ENCODE results near the gene KCNMA1.

KCNMA1 gene

DNA sequence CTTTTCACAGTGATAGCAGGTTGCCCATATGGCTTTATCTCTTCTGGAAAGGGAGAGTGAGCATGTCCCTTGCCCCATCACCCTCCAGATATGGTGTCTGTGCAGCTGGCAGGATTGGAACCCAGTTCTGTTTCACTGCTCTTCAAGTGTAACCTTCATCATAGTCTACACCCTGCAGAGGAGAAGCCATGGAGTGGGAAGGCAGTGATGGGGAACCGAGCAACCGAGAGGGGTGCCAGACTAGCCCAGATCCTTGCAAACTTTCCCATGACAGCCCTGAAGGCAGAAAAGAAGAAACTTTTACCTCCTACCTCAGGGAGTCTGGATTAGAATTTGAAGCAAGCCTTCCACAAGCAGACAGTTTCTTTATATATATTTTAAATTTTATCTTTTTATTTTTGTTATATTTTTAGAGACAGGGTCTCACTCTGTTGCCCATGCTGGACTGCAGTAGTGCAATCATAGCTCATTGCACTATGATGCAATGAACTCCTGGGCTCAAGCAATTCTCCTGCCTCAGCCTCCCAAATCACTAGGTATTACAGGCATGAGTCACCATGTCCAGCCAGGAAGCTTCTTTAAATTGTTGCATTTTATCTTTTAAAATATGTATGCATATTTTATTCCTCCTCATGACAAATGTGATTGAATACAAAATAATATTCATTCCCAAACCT, 133.3 kb downstream of the KCNMA1 start:
- DNase-seq, result no peak

DNA sequence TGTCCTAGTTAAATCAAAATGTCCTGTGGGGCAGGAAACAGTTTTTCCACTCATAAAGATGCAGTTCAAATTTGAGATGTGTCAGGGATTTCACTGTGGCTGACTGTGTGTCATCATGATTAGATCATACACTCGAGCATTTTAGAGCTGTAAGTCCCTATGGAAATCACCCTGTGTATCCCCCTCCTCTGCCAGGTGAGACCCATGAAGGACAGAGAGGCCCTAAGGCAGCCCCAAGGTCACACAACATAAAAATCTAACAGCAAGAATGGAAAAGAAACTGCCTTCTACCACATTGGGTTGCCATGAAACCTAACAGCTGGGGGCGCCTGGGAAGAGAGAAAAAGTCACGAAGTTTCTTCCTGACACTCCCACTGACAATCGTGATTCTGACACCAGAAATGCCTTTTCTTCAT, 135.8 kb downstream of the KCNMA1 start:
- DNase-seq, result no peak

DNA sequence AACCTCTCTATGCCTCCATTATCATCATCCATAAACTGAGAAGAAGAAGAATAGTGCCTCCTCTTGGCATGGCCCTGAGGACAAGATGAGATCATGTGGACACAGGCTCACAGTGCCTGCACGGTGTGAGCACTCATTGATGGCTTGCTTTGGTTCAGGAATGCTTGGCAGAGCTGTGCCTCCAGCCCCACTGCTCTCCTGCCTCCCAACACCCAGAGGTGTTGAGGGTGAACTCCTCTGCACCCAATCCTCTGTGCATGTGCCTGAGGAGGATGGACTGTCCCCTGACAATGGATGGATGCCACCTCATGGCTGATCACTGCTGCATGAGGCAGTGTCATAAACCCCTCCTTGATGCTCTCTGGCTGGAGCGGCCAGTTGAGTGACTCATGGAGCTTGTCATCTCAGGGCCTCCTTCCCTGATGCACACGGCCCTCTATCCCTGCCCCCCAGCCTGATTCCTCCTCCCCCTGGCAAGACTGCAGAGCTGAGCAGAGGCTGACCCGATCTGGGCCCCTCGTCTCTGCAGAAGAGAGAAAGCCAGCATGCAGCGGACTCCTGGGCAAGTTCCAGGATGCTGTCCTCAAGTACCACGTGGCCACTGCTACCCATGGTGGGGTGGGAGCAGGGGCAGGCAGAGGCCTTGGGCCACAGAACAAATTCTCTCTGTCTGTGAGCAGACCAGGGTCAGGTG, 136.3 kb downstream of the KCNMA1 start:
- DNase-seq, result no peak

GRCh38 chr10:77500754-77501151, 136.9 kb downstream of the KCNMA1 start:
- no peak for DNase-seq

- DNase-seq, result no peak
These were observed 138.8 kb downstream of the KCNMA1 start for GRCh38 chr10:77498829-77499228.

- no peak for DNase-seq
These were observed 139.4 kb downstream of the KCNMA1 start for GRCh38 chr10:77498210-77498609.

DNA sequence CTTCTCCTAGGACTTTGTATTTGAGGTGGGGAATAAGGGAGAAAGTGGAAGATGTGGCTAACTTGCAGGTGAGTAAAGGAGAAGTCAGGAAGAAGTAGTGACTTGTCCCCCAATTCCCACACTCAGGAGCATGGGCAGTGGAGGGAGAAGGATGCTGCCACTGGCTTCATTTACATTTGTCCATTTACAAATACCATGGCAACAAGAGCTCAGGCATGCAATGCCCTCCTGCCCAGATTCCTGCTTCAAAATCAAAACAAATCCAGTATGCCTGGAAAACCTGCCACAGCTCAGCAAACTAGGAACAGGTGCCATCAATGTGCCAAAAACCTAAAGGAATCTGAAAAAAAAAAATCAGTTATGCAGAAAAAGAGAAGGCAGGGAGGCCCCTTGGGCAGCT, 139.9 kb downstream of the KCNMA1 start:
- DNase-seq, result no peak

- DNase-seq, result no peak
These were observed 140.6 kb downstream of the KCNMA1 start for GRCh38 chr10:77496941-77497420.

DNA sequence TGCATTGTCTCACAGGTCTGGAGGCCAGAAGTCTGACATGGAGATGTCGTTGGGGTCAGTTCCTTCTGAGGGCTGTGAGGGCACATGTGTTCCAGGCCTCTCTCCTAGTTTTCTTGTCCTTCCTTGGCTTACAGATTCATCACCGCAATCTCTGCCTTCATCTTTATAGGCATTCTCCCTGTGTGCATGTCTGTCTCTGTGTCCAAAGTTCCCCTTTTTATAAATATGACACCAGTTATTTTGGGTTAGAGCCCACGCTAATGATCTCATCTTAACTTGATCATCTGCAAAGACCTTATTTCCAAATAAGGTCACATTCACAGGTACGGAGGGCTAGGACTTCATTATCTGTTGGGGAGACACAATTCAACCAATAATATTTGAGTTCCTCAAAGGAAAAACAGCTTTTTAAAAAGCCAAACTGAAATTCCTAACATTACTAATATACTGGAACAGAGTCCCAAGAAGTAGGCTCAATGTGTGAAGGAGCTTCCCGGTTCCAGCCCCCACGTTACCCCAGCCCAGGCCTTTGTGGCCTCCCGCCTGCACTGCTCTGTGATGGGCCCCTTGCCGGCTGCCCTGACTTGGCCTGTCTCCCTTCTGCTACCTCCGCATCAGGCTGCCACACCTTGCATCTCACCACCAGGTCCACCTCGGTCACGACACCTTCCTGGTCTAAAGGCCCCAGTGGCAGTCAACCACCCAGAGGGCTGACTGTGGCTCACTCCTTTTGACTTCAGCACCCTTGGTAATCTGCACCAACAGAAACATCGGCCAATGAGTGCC, 142.7 kb downstream of the KCNMA1 start:
- DNase-seq, result no peak

- peak; percentile 23 to 36 for DNase-seq
These were observed 143.3 kb downstream of the KCNMA1 start for GRCh38 chr10:77494327-77494726.

DNA sequence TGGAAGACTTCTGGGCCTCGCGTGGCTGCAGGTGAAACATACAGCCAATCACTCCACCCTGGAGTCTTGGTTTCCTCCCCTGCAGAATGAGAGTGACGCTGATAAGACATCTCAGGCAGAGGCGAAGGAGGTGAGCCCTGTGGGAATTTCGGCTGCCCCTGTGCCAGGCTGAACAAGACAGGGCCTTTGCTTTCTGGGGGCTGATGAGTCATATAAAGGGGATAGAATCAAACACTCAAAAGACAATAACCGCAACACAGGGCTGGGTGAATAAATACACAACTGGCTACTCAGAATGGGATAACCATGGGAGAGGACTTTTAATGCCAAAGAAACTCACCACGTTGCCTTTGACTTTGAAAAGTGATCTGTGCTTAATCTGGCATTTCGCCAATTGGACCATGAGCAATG, 143.8 kb downstream of the KCNMA1 start:
- no peak for DNase-seq

GRCh38 chr10:77493239-77493806, 144.3 kb downstream of the KCNMA1 start:
- DNase-seq, result no peak

GRCh38 chr10:77492368-77492994, 145.1 kb downstream of the KCNMA1 start:
- DNase-seq, result no peak

DNA sequence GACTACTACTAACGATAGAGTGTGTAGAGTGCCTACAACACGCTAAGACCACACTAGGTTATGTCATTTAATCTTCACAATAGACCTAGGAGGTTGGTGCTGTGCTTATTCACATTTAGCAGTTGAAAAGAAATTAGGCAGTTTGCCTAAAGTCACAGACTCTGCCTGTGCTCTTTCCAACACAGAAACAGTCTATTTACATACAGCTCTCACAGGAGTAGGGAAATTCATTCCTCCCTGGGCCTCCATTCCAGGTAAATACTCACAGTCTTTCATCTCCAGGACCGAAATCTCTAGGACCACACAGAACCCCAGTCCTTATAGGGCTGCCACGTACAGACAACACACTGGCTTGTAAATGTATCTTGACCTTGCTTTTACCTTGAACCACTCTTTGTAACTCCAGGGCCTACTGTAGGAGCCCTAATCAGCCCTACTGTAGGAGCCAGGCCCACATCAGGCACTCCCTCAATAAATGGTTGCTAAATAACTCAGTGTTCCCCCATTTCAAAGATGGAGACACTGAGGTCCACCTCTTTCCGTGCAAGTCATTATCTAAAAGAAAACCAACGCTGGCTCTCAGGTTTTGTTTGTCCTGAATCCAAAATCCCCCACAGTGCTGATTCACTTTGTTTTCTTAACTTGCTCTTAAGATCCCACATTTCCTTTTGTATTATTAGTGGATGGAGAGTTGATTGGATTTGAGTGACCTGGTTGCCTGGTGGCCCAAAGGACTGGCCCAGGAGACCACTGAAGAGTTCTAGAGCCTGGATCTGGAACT, 146.9 kb downstream of the KCNMA1 start:
- no peak for DNase-seq

DNA sequence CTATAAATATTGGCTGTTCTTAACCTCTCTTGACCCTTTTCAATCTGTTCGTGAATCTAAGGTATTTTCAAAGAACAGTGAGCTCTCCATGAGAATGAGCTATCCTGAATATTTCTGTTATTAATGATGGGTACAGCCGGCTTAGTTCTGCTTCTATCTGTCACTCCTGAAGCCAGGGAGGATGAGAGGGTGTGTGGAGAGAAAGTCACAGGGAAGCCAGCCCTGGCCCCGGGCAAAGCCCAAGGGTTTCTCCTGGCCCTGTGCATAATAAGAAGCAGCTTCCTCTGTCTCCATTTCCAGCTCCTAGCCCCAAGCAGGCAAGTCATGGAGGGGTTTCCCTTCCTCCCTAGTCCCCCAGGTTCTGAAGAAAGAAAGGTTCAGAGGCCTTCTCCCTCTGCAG, 151.1 kb downstream of the KCNMA1 start:
- DNase-seq, result no peak

DNA sequence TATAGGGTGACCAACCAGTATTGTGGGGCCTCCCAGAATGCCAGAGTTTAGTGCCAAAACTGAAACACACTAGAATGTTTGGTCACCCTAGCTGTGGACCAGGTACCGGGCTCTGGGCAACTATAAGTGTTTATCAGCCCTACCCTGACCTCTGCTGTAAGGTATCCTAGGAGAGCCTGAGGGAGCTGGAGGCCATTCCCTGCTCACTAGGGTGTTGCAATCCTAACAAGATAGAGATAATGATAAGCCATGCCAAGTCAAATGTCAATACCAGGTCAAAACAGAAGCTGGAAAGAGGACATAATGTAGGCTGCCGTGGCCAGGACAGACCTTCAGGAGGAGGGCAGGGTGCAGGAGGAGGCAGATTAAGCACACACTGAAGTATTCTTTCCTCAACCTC, 151.8 kb downstream of the KCNMA1 start:
- no peak for DNase-seq

GRCh38 chr10:77482072-77482471, 155.5 kb downstream of the KCNMA1 start:
- DNase-seq, result no peak

GRCh38 chr10:77479586-77479985, 158.0 kb downstream of the KCNMA1 start:
- no peak for DNase-seq

DNA sequence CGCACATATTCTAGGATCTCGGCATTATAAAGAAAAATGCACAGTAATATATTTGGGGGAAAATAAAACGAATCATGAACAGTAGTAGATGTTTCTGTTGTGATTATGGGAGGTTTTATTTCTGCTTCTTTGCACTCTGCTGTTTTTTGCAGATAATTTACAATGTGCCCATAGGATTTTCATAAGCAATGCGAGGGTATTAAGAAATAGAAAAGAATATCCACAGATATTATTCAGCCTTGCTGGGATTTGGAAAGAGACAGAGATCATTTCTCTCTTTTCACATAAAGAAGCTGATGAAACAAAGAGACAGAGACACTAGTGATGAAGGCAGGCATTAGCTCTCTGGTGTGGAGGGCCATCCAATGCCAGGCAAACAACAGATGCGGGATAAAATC, 158.6 kb downstream of the KCNMA1 start:
- no peak for DNase-seq

DNA sequence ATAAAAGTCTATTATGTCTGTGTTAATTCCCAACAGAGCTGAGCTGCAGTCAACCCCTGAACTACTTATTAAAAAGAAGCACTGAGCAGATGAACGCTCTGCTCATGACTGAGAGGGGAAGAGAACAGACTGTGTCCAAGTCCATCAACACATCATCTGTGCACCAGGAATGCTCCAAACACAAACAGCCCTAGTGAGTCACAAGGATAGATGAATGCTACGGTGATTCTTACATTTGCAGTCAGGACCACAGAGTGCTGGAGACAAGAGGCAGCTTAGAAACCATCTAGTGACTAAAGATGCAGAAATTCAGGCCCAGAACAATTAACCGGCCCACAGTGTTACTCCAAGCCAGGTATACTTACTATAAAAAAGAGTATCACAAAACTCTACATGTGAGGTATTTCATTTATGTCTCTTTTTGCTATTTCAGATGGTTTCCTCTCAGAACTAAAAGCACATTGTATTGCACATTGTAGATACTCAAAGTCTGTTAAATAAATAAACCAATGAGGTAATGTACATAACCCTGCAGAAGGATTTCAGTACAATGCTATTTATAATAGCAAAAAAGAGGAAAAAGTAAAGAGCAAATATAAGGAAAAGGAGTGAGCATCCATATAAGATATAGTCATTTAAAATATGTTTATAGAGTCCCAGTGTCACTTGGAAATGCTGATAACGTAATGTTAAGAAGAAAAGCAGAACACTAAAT, 159.2 kb downstream of the KCNMA1 start:
- DNase-seq, result no peak

- no peak for DNase-seq
These were observed 162.1 kb downstream of the KCNMA1 start for GRCh38 chr10:77475522-77475921.
